Heart left ventricle (tissue), 16 donors: ENCODE results near the gene SNED1. TPM values are rescaled to one million over a fixed set of nuclear protein-coding genes. Genes with fewer than 3 reads are reported as not detected.

Experiments used
- ATAC-seq, 4 donors: fragments of 200-7000 bp; cut with Tn5 transposase; one replicate each; pipeline ENCODE4 v1.9.1; 2020 to 2022; ENCODE audit warnings: moderate library complexity in 4 of 4, mild to moderate bottlenecking in 3 of 4, moderate number of reproducible peaks in 1 of 4
- DNase-seq, 5 donors: peaks; one replicate each; pipeline ENCODE4 v3.0.0-alpha.2; 2020
- H3K27ac ChIP-seq, 12 donors: fragments of 200-600 bp; sonication (generic) in 4 of 12; one replicate each; pipeline versions ENCODE4 v1.5.0 to v1.8.0; 2016 to 2022; ENCODE audit warnings: mild to moderate bottlenecking in 2 of 12
- H3K27me3 ChIP-seq, 9 donors: fragments of 200-600 bp; sonication (generic) in 2 of 9; one replicate each; pipeline versions ENCODE4 v1.5.1 to v1.8.0; 2016 to 2022; ENCODE audit warnings: mild to moderate bottlenecking in 3 of 9
- H3K36me3 ChIP-seq, 9 donors: fragments of 200-600 bp; sonication (generic) in 2 of 9; one replicate each; pipeline versions ENCODE4 v1.5.0 to v1.8.0; 2018 to 2022; ENCODE audit warnings: mild to moderate bottlenecking in 2 of 9
- H3K4me1 ChIP-seq, 12 donors: fragments of 200-600 bp; sonication (generic) in 4 of 12; one replicate each; pipeline versions ENCODE4 v1.5.0 to v1.8.0; 2016 to 2022; ENCODE audit warnings: mild to moderate bottlenecking in 3 of 12
- H3K4me3 ChIP-seq, 12 donors: fragments of 200-600 bp; sonication (generic) in 4 of 12; one replicate each; pipeline versions ENCODE4 v1.5.0 to v1.8.0; 2017 to 2022; ENCODE audit warnings: mild to moderate bottlenecking in 9 of 12, moderate library complexity in 4 of 12
- H3K9me3 ChIP-seq, 12 donors: fragments of 200-600 bp; sonication (generic) in 4 of 12; one replicate each; pipeline versions ENCODE4 v1.5.0 to v1.8.0; 2016 to 2022; ENCODE audit warnings: mild to moderate bottlenecking in 1 of 12
- CTCF ChIP-seq, 12 donors: fragments of 200-600 bp; sonication (generic) in 4 of 12; IDR thresholded peaks; one replicate each; pipeline versions ENCODE4 v1.5.0 to v1.8.0; 2018 to 2022; ENCODE audit warnings: antibody characterized with exemption in 12 of 12, mild to moderate bottlenecking in 5 of 12
- POLR2A ChIP-seq, 2 donors: fragments of 450-650 bp; IDR thresholded peaks; one replicate each; pipeline ENCODE4 v1.6.1; 2017; ENCODE audit warnings: antibody characterized with exemption in 2 of 2, mild to moderate bottlenecking in 2 of 2, moderate library complexity in 2 of 2
- WGBS, 4 donors: extraction: QIAGEN DNeasy Blood & Tissue Kit in 2 of 4; methylation state at CpG; one replicate each; pipeline versions ENCODE4 v1.1.5 to v1.1.7; 2013 to 2018; 5-methylcytosine and 5-hydroxymethylcytosine counted together
- intact Hi-C, 10 donors: fragments of 100-400 bp; cut with DNase I; formaldehyde crosslinking; loops; one replicate each; pipeline versions ENCODE4 v1.11.1 to v1.14.2; 2022
- polyA plus RNA-seq, 2 donors: library from polyadenylated mRNA; stranded (reverse); fragments of 200-250 nt; gene quantifications; one replicate each; pipeline ENCODE4 v1.2.3, GENCODE V29; 2013
- total RNA-seq, 9 donors: library from RNA; depleted of rRNA in 2 of 9; stranded (reverse); fragments of >200 nt in 2 of 9; fragmentation: NEBNext Ultra II Directional in 3 of 9; extraction: Animal tissue kit (Norgen Biotek cat#: 25700) in 3 of 9; gene quantifications; one replicate each; pipeline versions ENCODE4 v1.1.0 to v1.2.4, GENCODE V29; 2016 to 2023
- donor health status: ischemic (EF 13 %, LVEDD 7.1; RV severe dilation, severe dysfunction).
- donor health status: healthy with polysubstance abuse.
- donor health status: DM: no; HTN: yes; CAD: no.
- donor health status: DM: no; HTN: no; CAD: no.
- donor health status: ischemic (EF 25% LVEDD 6.9; RV normal size, moderate dysfunction).
- donor health status: ischemic (EF 25% LVEDD 5.7; RV mildly dilated, moderate dysfunction).
- donor health status: healthy.
- donor health status: DM: yes; HTN: yes; CAD: no.
- donor health status: ischemic (EF 35%, LVEDD 5.7; RV mildly dilated, moderate dysfunction).
- donor health status: nonischemic (EF 11% LVEDD 7.7; RV severe dilation, severe dysfunction).
- donor health status: DM: yes; HTN: yes; CAD: no.
- donor health status: PGD.
- donor health status: ischemic (EF 29% LVEDD 5.4; RV normal size, mild dysfunction).
- donor health status: nonischemic (EF 23%, LVEDD 6.1; RV moderate dilation, normal function).

The SNED1 gene
- total and polyA plus RNA-seq, 11 donors, result 3.1 to 14.7 (median 4.9) TPM

GRCh38 chr2:241122376-241123002 is 124.1 kb downstream of the SNED1 start:
- intact Hi-C loops, result no loop called here
- H3K27me3 ChIP-seq, result no peaks in the 10 kb centered on the region
- no peak overlapping the region for H3K27ac ChIP-seq
- ATAC-seq (no peak), DNase-seq (no peak)
- TF ChIP-seq POLR2A (IDR thresholded peaks at IDR 0.05) (no peak), CTCF (IDR thresholded peaks at IDR 0.05) (no peak)
- H3K4me1 ChIP-seq, result no peaks in the 10 kb centered on the region
- WGBS, 4 donors, result 87 to 96% (median 95%) methylated on average over 19 of the region's 19 CpGs
- no peak overlapping the region for H3K4me3 ChIP-seq
- H3K36me3 ChIP-seq, result peaks cover 0 to 3% (median 0%) of the 10 kb centered on the region in 9 donors
- H3K9me3 ChIP-seq, result peaks cover 0 to 5% (median 0%) of the 10 kb centered on the region in 12 donors

- Histone ChIP-seq H3K36me3 (peaks cover 0 to 3% (median 0%) of the 10 kb centered on the region in 9 donors), H3K4me3 (no peak overlapping the region), H3K27ac (no peak overlapping the region), H3K9me3 (peaks cover 0 to 5% (median 0%) of the 10 kb centered on the region in 12 donors), H3K27me3 (no peaks in the 10 kb centered on the region), H3K4me1 (no peaks in the 10 kb centered on the region)
- ATAC-seq, result no peak
- TF ChIP-seq POLR2A (IDR thresholded peaks at IDR 0.05) (no peak), CTCF (IDR thresholded peaks at IDR 0.05) (no peak)
- intact Hi-C loops, result no loop called here
- DNase-seq, result no peak
- 89 to 94% (median 92%) methylated on average over 15 to 16 of the region's 16 CpGs for WGBS, 4 donors
These were observed 125.6 kb downstream of the SNED1 start for GRCh38 chr2:241123816-241124536.

- ATAC-seq (no peak), DNase-seq (no peak)
- H3K4me1 ChIP-seq, result no peaks in the 10 kb centered on the region
- peaks cover 0 to 3% (median 0%) of the 10 kb centered on the region in 9 donors for H3K36me3 ChIP-seq
- no peaks in the 10 kb centered on the region for H3K27me3 ChIP-seq
- H3K27ac ChIP-seq, result no peak overlapping the region
- H3K9me3 ChIP-seq, result peaks cover 0 to 3% (median 0%) of the 10 kb centered on the region in 12 donors
- 90 to 96% (median 93%) methylated on average over 13 of the region's 13 CpGs for WGBS, 4 donors
- intact Hi-C loops, result no loop called here
- TF ChIP-seq CTCF (IDR thresholded peaks at IDR 0.05) (no peak), POLR2A (IDR thresholded peaks at IDR 0.05) (no peak)
- no peak overlapping the region for H3K4me3 ChIP-seq
These were observed 127.2 kb downstream of the SNED1 start for GRCh38 chr2:241125626-241126025.

- ATAC-seq, result no peak
- Histone ChIP-seq H3K4me3 (no peak overlapping the region), H3K36me3 (peaks cover 0 to 3% (median 0%) of the 10 kb centered on the region in 9 donors), H3K9me3 (no peaks in the 10 kb centered on the region), H3K27me3 (no peaks in the 10 kb centered on the region), H3K4me1 (no peaks in the 10 kb centered on the region), H3K27ac (no peak overlapping the region)
- DNase-seq, result no peak
- intact Hi-C loops, result no loop called here
- WGBS, 4 donors, result 89 to 95% (median 93%) methylated on average over 11 to 21 of the region's 21 CpGs
- TF ChIP-seq CTCF (IDR thresholded peaks at IDR 0.05) (no peak), POLR2A (IDR thresholded peaks at IDR 0.05) (no peak)
These were observed 127.8 kb downstream of the SNED1 start for GRCh38 chr2:241126201-241126611.
